Measurements from ENCODE around the gene ENDOV. TPM values are rescaled to one million over a fixed set of nuclear protein-coding genes. Genes with fewer than 3 reads are reported as not detected.

The ENDOV gene
- total RNA-seq, 1 donor from 2014 or later = 7.8 TPM

- no peaks in the 10 kb centered on the region for H3K4me1 ChIP-seq (ENCODE audit: control insufficient read depth in 3 of 3, insufficient read depth in 3 of 3, low read length in 3 of 3)
- H3K36me3 ChIP-seq (ENCODE audit: control insufficient read depth in 3 of 3, insufficient read depth in 3 of 3, low read length in 3 of 3) = peaks cover 2 to 9% (median 6%) of the 10 kb centered on the region in 3 donors
- H3K9me3 ChIP-seq (ENCODE audit: control insufficient read depth in 3 of 3, low read length in 3 of 3) = no peaks in the 10 kb centered on the region
- no peak overlapping the region for H3K27ac ChIP-seq (ENCODE audit: low read depth, low read length)
- H3K9ac ChIP-seq (ENCODE audit: low read depth in 1 of 3, low read length in 3 of 3) = no peak overlapping the region
- H3K4me3 ChIP-seq (ENCODE audit: low read length in 3 of 3) = no peak overlapping the region
- H3K27me3 ChIP-seq (ENCODE audit: control insufficient read depth in 3 of 3, insufficient read depth in 3 of 3, low read length in 3 of 3) = peaks cover 0 to 2% (median 0%) of the 10 kb centered on the region in 3 donors
Measured at GRCh38 chr17:80438806-80439205, 23.8 kb downstream of the ENDOV start.

GRCh38 chr17:80439499-80439898 is 24.5 kb downstream of the ENDOV start:
- Histone ChIP-seq H3K9me3 (ENCODE audit: control insufficient read depth in 3 of 3, low read length in 3 of 3) (no peaks in the 10 kb centered on the region), H3K27me3 (ENCODE audit: control insufficient read depth in 3 of 3, insufficient read depth in 3 of 3, low read length in 3 of 3) (peaks cover 0 to 2% (median 0%) of the 10 kb centered on the region in 3 donors), H3K27ac (ENCODE audit: low read depth, low read length) (no peak overlapping the region), H3K4me3 (ENCODE audit: low read length in 3 of 3) (no peak overlapping the region), H3K36me3 (ENCODE audit: control insufficient read depth in 3 of 3, insufficient read depth in 3 of 3, low read length in 3 of 3) (peaks cover 2 to 9% (median 6%) of the 10 kb centered on the region in 3 donors), H3K9ac (ENCODE audit: low read depth in 1 of 3, low read length in 3 of 3) (no peak overlapping the region), H3K4me1 (ENCODE audit: control insufficient read depth in 3 of 3, insufficient read depth in 3 of 3, low read length in 3 of 3) (no peaks in the 10 kb centered on the region)

GRCh38 chr17:80441133-80441578 is 26.2 kb downstream of the ENDOV start:
- no peak overlapping the region for H3K4me3 ChIP-seq (ENCODE audit: low read length in 3 of 3)
- H3K27ac ChIP-seq (ENCODE audit: low read depth, low read length) = no peak overlapping the region
- H3K9ac ChIP-seq (ENCODE audit: low read depth in 1 of 3, low read length in 3 of 3) = no peak overlapping the region
- peaks cover 0 to 2% (median 0%) of the 10 kb centered on the region in 3 donors for H3K27me3 ChIP-seq (ENCODE audit: control insufficient read depth in 3 of 3, insufficient read depth in 3 of 3, low read length in 3 of 3)
- peaks cover 2 to 7% (median 2%) of the 10 kb centered on the region in 3 donors for H3K36me3 ChIP-seq (ENCODE audit: control insufficient read depth in 3 of 3, insufficient read depth in 3 of 3, low read length in 3 of 3)
- no peaks in the 10 kb centered on the region for H3K4me1 ChIP-seq (ENCODE audit: control insufficient read depth in 3 of 3, insufficient read depth in 3 of 3, low read length in 3 of 3)
- no peaks in the 10 kb centered on the region for H3K9me3 ChIP-seq (ENCODE audit: control insufficient read depth in 3 of 3, low read length in 3 of 3)

GRCh38 chr17:80441598-80442322 is 26.8 kb downstream of the ENDOV start:
- no peak overlapping the region for H3K27ac ChIP-seq (ENCODE audit: low read depth, low read length)
- no peaks in the 10 kb centered on the region for H3K9me3 ChIP-seq (ENCODE audit: control insufficient read depth in 3 of 3, low read length in 3 of 3)
- H3K27me3 ChIP-seq (ENCODE audit: control insufficient read depth in 3 of 3, insufficient read depth in 3 of 3, low read length in 3 of 3) = peaks cover 0 to 2% (median 0%) of the 10 kb centered on the region in 3 donors
- peaks cover 0 to 3% (median 2%) of the 10 kb centered on the region in 3 donors for H3K36me3 ChIP-seq (ENCODE audit: control insufficient read depth in 3 of 3, insufficient read depth in 3 of 3, low read length in 3 of 3)
- no peak overlapping the region for H3K9ac ChIP-seq (ENCODE audit: low read depth in 1 of 3, low read length in 3 of 3)
- H3K4me3 ChIP-seq (ENCODE audit: low read length in 3 of 3) = no peak overlapping the region
- H3K4me1 ChIP-seq (ENCODE audit: control insufficient read depth in 3 of 3, insufficient read depth in 3 of 3, low read length in 3 of 3) = no peaks in the 10 kb centered on the region

- H3K36me3 ChIP-seq (ENCODE audit: control insufficient read depth in 3 of 3, insufficient read depth in 3 of 3, low read length in 3 of 3) = peaks cover 0 to 2% (median 0%) of the 10 kb centered on the region in 3 donors
- H3K9ac ChIP-seq (ENCODE audit: low read depth in 1 of 3, low read length in 3 of 3) = no peak overlapping the region
- no peak overlapping the region for H3K4me3 ChIP-seq (ENCODE audit: low read length in 3 of 3)
- no peaks in the 10 kb centered on the region for H3K4me1 ChIP-seq (ENCODE audit: control insufficient read depth in 3 of 3, insufficient read depth in 3 of 3, low read length in 3 of 3)
- no peaks in the 10 kb centered on the region for H3K9me3 ChIP-seq (ENCODE audit: control insufficient read depth in 3 of 3, low read length in 3 of 3)
- peaks cover 0 to 2% (median 0%) of the 10 kb centered on the region in 3 donors for H3K27me3 ChIP-seq (ENCODE audit: control insufficient read depth in 3 of 3, insufficient read depth in 3 of 3, low read length in 3 of 3)
- H3K27ac ChIP-seq (ENCODE audit: low read depth, low read length) = no peak overlapping the region
Measured at GRCh38 chr17:80442323-80442659, 27.3 kb downstream of the ENDOV start.

- peaks cover 0 to 2% (median 0%) of the 10 kb centered on the region in 3 donors for H3K27me3 ChIP-seq (ENCODE audit: control insufficient read depth in 3 of 3, insufficient read depth in 3 of 3, low read length in 3 of 3)
Measured at GRCh38 chr17:80442764-80443163, 27.8 kb downstream of the ENDOV start.

GRCh38 chr17:80443498-80443897 is 28.5 kb downstream of the ENDOV start:
- Histone ChIP-seq H3K4me1 (ENCODE audit: control insufficient read depth in 3 of 3, insufficient read depth in 3 of 3, low read length in 3 of 3) (no peaks in the 10 kb centered on the region), H3K9ac (ENCODE audit: low read depth in 1 of 3, low read length in 3 of 3) (no peak overlapping the region), H3K4me3 (ENCODE audit: low read length in 3 of 3) (no peak overlapping the region), H3K36me3 (ENCODE audit: control insufficient read depth in 3 of 3, insufficient read depth in 3 of 3, low read length in 3 of 3) (peaks cover 0 to 2% (median 0%) of the 10 kb centered on the region in 3 donors), H3K9me3 (ENCODE audit: control insufficient read depth in 3 of 3, low read length in 3 of 3) (no peaks in the 10 kb centered on the region), H3K27ac (ENCODE audit: low read depth, low read length) (no peak overlapping the region), H3K27me3 (ENCODE audit: control insufficient read depth in 3 of 3, insufficient read depth in 3 of 3, low read length in 3 of 3) (peaks cover 0 to 2% (median 0%) of the 10 kb centered on the region in 3 donors)

More at GRCh38 chr17:80442764-80443163, 27.8 kb downstream of the ENDOV start:
- Histone ChIP-seq H3K9ac (ENCODE audit: low read depth in 1 of 3, low read length in 3 of 3) (no peak overlapping the region), H3K4me3 (ENCODE audit: low read length in 3 of 3) (no peak overlapping the region), H3K36me3 (ENCODE audit: control insufficient read depth in 3 of 3, insufficient read depth in 3 of 3, low read length in 3 of 3) (peaks cover 0 to 2% (median 0%) of the 10 kb centered on the region in 3 donors), H3K27ac (ENCODE audit: low read depth, low read length) (no peak overlapping the region), H3K4me1 (ENCODE audit: control insufficient read depth in 3 of 3, insufficient read depth in 3 of 3, low read length in 3 of 3) (no peaks in the 10 kb centered on the region), H3K9me3 (ENCODE audit: control insufficient read depth in 3 of 3, low read length in 3 of 3) (no peaks in the 10 kb centered on the region)

GRCh38 chr17:80443916-80444643 is 29.1 kb downstream of the ENDOV start:
- no peaks in the 10 kb centered on the region for H3K4me1 ChIP-seq (ENCODE audit: control insufficient read depth in 3 of 3, insufficient read depth in 3 of 3, low read length in 3 of 3)

GRCh38 chr17:80444644-80444979 is 29.6 kb downstream of the ENDOV start:
- no peak overlapping the region for H3K9ac ChIP-seq (ENCODE audit: low read depth in 1 of 3, low read length in 3 of 3)
- H3K27me3 ChIP-seq (ENCODE audit: control insufficient read depth in 3 of 3, insufficient read depth in 3 of 3, low read length in 3 of 3) = peaks cover 0 to 2% (median 0%) of the 10 kb centered on the region in 3 donors
- peaks cover 0 to 2% (median 0%) of the 10 kb centered on the region in 3 donors for H3K4me1 ChIP-seq (ENCODE audit: control insufficient read depth in 3 of 3, insufficient read depth in 3 of 3, low read length in 3 of 3)
- H3K27ac ChIP-seq (ENCODE audit: low read depth, low read length) = no peak overlapping the region
- peaks cover 0 to 2% (median 0%) of the 10 kb centered on the region in 3 donors for H3K36me3 ChIP-seq (ENCODE audit: control insufficient read depth in 3 of 3, insufficient read depth in 3 of 3, low read length in 3 of 3)
- no peak overlapping the region for H3K4me3 ChIP-seq (ENCODE audit: low read length in 3 of 3)
- no peaks in the 10 kb centered on the region for H3K9me3 ChIP-seq (ENCODE audit: control insufficient read depth in 3 of 3, low read length in 3 of 3)

More at GRCh38 chr17:80443916-80444643, 29.1 kb downstream of the ENDOV start:
- Histone ChIP-seq H3K4me3 (ENCODE audit: low read length in 3 of 3) (no peak overlapping the region), H3K9ac (ENCODE audit: low read depth in 1 of 3, low read length in 3 of 3) (no peak overlapping the region), H3K36me3 (ENCODE audit: control insufficient read depth in 3 of 3, insufficient read depth in 3 of 3, low read length in 3 of 3) (peaks cover 0 to 2% (median 0%) of the 10 kb centered on the region in 3 donors), H3K27ac (ENCODE audit: low read depth, low read length) (no peak overlapping the region), H3K27me3 (ENCODE audit: control insufficient read depth in 3 of 3, insufficient read depth in 3 of 3, low read length in 3 of 3) (peaks cover 0 to 2% (median 0%) of the 10 kb centered on the region in 3 donors), H3K9me3 (ENCODE audit: control insufficient read depth in 3 of 3, low read length in 3 of 3) (no peaks in the 10 kb centered on the region)

Measured in skeletal muscle tissue (tissue), 4 donors.